ENCODE measurements around the gene TGM1. TPM values are rescaled to one million over a fixed set of nuclear protein-coding genes. Genes with fewer than 3 reads are reported as not detected.
A peak's percentile ranks its signal among the peaks of the same experiment; 100 is the strongest.

The TGM1 gene
- total RNA-seq, 1 donor from 2014 or later, result 7.0 TPM

GRCh38 chr14:24297190-24297964, 34.4 kb upstream of the TGM1 start:
- DNase-seq (ENCODE audit: low spot score, unreplicated experiment), result no peak
- Mint-ChIP-seq H3K4me3 (ENCODE audit: low read depth) (peak overlapping the region; percentile 38), H3K4me1 (ENCODE audit: low read depth) (peaks cover 21% of the 10 kb centered on the region), H3K27me3 (no peaks in the 10 kb centered on the region), H3K9me3 (ENCODE audit: low read depth) (no peaks in the 10 kb centered on the region), H3K36me3 (ENCODE audit: insufficient read depth) (peaks cover 8% of the 10 kb centered on the region), H3K27ac (peak overlapping the region; percentile 5)
- TF ChIP-seq CTCF (IDR thresholded peaks at IDR 0.05; ENCODE audit: unreplicated experiment), result peak; percentile 42

- Mint-ChIP-seq H3K4me3 (ENCODE audit: low read depth) (no peak overlapping the region), H3K27ac (peak overlapping the region; percentile 72)
Measured at GRCh38 chr14:24296341-24297157, 33.6 kb upstream of the TGM1 start.

GRCh38 chr14:24293525-24293924, 30.5 kb upstream of the TGM1 start:
- Mint-ChIP-seq H3K27ac (no peak overlapping the region), H3K27me3 (no peaks in the 10 kb centered on the region), H3K4me3 (ENCODE audit: low read depth) (no peak overlapping the region), H3K9me3 (ENCODE audit: low read depth) (no peaks in the 10 kb centered on the region), H3K4me1 (ENCODE audit: low read depth) (peaks cover 6% of the 10 kb centered on the region), H3K36me3 (ENCODE audit: insufficient read depth) (peaks cover 12% of the 10 kb centered on the region)
- TF ChIP-seq CTCF (IDR thresholded peaks at IDR 0.05; ENCODE audit: unreplicated experiment), result no peak
- no peak for DNase-seq (ENCODE audit: low spot score, unreplicated experiment)

More at GRCh38 chr14:24296341-24297157, 33.6 kb upstream of the TGM1 start:
- TF ChIP-seq CTCF (IDR thresholded peaks at IDR 0.05; ENCODE audit: unreplicated experiment), result peak; percentile 70
- no peaks in the 10 kb centered on the region for H3K27me3 Mint-ChIP-seq
- H3K36me3 Mint-ChIP-seq (ENCODE audit: insufficient read depth), result peaks cover 9% of the 10 kb centered on the region
- DNase-seq (ENCODE audit: low spot score, unreplicated experiment), result no peak
- no peaks in the 10 kb centered on the region for H3K9me3 Mint-ChIP-seq (ENCODE audit: low read depth)
- peaks cover 21% of the 10 kb centered on the region for H3K4me1 Mint-ChIP-seq (ENCODE audit: low read depth)

- no peak for DNase-seq (ENCODE audit: low spot score, unreplicated experiment)
- peaks cover 1% of the 10 kb centered on the region for H3K4me1 Mint-ChIP-seq (ENCODE audit: low read depth)
- no peak overlapping the region for H3K27ac Mint-ChIP-seq
- no peak overlapping the region for H3K4me3 Mint-ChIP-seq (ENCODE audit: low read depth)
- no peaks in the 10 kb centered on the region for H3K9me3 Mint-ChIP-seq (ENCODE audit: low read depth)
- H3K27me3 Mint-ChIP-seq, result no peaks in the 10 kb centered on the region
- no peak for TF ChIP-seq CTCF (IDR thresholded peaks at IDR 0.05; ENCODE audit: unreplicated experiment)
- H3K36me3 Mint-ChIP-seq (ENCODE audit: insufficient read depth), result peaks cover 12% of the 10 kb centered on the region
Measured at GRCh38 chr14:24292118-24292807, 29.3 kb upstream of the TGM1 start.

All from progenitor cell of endocrine pancreas (in vitro differentiated cells).